ENCODE measurements around the gene FOXK2.

- TF ChIP-seq, protein P1, sequence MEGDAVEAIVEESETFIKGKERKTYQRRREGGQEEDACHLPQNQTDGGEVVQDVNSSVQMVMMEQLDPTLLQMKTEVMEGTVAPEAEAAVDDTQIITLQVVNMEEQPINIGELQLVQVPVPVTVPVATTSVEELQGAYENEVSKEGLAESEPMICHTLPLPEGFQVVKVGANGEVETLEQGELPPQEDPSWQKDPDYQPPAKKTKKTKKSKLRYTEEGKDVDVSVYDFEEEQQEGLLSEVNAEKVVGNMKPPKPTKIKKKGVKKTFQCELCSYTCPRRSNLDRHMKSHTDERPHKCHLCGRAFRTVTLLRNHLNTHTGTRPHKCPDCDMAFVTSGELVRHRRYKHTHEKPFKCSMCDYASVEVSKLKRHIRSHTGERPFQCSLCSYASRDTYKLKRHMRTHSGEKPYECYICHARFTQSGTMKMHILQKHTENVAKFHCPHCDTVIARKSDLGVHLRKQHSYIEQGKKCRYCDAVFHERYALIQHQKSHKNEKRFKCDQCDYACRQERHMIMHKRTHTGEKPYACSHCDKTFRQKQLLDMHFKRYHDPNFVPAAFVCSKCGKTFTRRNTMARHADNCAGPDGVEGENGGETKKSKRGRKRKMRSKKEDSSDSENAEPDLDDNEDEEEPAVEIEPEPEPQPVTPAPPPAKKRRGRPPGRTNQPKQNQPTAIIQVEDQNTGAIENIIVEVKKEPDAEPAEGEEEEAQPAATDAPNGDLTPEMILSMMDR (IDR thresholded peaks at IDR 0.05), result no peak
- TF ChIP-seq ZFX (IDR thresholded peaks at IDR 0.05; ENCODE audit: borderline replicate concordance), result no peak
Observed at GRCh38 chr17:82639628-82640027, 120.1 kb downstream of the FOXK2 start.
